ENCODE data around the gene PIK3R3.

DNA sequence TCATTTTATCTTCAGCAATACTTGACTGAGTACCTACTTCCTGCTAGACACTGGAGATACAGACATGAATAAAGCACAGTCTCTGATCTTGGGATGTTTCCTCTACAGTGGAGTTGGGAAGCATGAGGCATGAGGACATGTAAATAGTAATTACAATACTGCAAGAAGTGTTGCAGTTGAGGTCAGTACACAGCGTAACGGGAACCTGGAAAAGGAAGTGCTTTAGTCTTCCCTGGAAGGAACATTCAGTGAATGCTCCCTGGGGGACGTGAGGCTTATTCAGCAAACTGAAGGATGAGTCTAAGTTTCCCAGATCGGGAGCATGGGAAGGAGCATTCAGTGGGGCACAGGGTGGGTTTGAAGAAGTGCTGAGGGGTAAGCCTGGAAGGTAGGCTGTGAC lies 112.4 kb downstream of the PIK3R3 start:
- TF ChIP-seq, protein P1, sequence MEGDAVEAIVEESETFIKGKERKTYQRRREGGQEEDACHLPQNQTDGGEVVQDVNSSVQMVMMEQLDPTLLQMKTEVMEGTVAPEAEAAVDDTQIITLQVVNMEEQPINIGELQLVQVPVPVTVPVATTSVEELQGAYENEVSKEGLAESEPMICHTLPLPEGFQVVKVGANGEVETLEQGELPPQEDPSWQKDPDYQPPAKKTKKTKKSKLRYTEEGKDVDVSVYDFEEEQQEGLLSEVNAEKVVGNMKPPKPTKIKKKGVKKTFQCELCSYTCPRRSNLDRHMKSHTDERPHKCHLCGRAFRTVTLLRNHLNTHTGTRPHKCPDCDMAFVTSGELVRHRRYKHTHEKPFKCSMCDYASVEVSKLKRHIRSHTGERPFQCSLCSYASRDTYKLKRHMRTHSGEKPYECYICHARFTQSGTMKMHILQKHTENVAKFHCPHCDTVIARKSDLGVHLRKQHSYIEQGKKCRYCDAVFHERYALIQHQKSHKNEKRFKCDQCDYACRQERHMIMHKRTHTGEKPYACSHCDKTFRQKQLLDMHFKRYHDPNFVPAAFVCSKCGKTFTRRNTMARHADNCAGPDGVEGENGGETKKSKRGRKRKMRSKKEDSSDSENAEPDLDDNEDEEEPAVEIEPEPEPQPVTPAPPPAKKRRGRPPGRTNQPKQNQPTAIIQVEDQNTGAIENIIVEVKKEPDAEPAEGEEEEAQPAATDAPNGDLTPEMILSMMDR (IDR thresholded peaks at IDR 0.05; ENCODE audit: low read length), result no peak
- no peak for TF ChIP-seq EZH2 (IDR thresholded peaks at IDR 0.05; ENCODE audit: borderline replicate concordance, low read length)

All from OCI-LY1 (cell line).